PFSK-1 (cell line): Measurements from ENCODE around the gene AKR1C8.

Experiments
- FOXP2 ChIP-seq: optimal IDR thresholded peaks from 2 replicates; pipeline ENCODE3; 2011; ENCODE audit warnings: borderline replicate concordance, control low read depth, inconsistent platforms; ENCODE audit not compliant: insufficient read depth; ENCODE audit errors: extremely low read length, extremely low read depth
- POLR2AphosphoS5 ChIP-seq: IDR thresholded peaks from 2 replicates; pipeline ENCODE4 v1.6.1; 2012; ENCODE audit warnings: low read depth, mild to moderate bottlenecking, control low read depth, low read length, moderate library complexity
- REST ChIP-seq, 2 experiments: IDR thresholded peaks; 2 replicates each; pipeline versions ENCODE4 v1.6.1 to v1.8.0; 2011 to 2012; ENCODE audit warnings: low read depth in 2 of 2, low read length in 2 of 2, control low read depth in 1 of 2, inconsistent platforms in 1 of 2, mild to moderate bottlenecking in 1 of 2, moderate library complexity in 1 of 2; ENCODE audit not compliant: insufficient read depth in 1 of 2
- SIN3A ChIP-seq: IDR thresholded peaks from 2 replicates; pipeline ENCODE4 v1.6.1; 2012; ENCODE audit warnings: mild to moderate bottlenecking, low read length, moderate library complexity, borderline replicate concordance; ENCODE audit not compliant: insufficient read depth
- TAF1 ChIP-seq: IDR thresholded peaks from 2 replicates; pipeline ENCODE4 v1.6.1; 2012; ENCODE audit warnings: low read length, control low read depth, borderline replicate concordance; ENCODE audit not compliant: insufficient read depth

The AKR1C8 gene

GRCh38 chr10:5147981-5148677 lies 36.8 kb downstream of the AKR1C8 start:
- TF ChIP-seq REST (IDR thresholded peaks at IDR 0.05; ENCODE audit: insufficient read depth in 1 of 2, low read depth in 2 of 2, low read length in 2 of 2) (no peak), SIN3A (no peak), TAF1 (no peak), POLR2AphosphoS5 (no peak), FOXP2 (no peak)

GRCh38 chr10:5147255-5147980 lies 37.5 kb downstream of the AKR1C8 start:
- TF ChIP-seq REST (IDR thresholded peaks at IDR 0.05; ENCODE audit: insufficient read depth in 1 of 2, low read depth in 2 of 2, low read length in 2 of 2), result no peak
- TF ChIP-seq SIN3A, result no peak
- no peak for TF ChIP-seq TAF1
- TF ChIP-seq FOXP2, result no peak
- TF ChIP-seq POLR2AphosphoS5, result no peak

GRCh38 chr10:5146920-5147254 lies 38.1 kb downstream of the AKR1C8 start:
- TF ChIP-seq SIN3A, result no peak
- no peak for TF ChIP-seq POLR2AphosphoS5
- no peak for TF ChIP-seq TAF1
- TF ChIP-seq REST (IDR thresholded peaks at IDR 0.05; ENCODE audit: insufficient read depth in 1 of 2, low read depth in 2 of 2, low read length in 2 of 2), result no peak
- TF ChIP-seq FOXP2, result no peak

GRCh38 chr10:5143137-5143536 lies 41.8 kb downstream of the AKR1C8 start:
- TF ChIP-seq POLR2AphosphoS5, result no peak
- no peak for TF ChIP-seq TAF1
- no peak for TF ChIP-seq SIN3A
- TF ChIP-seq REST (IDR thresholded peaks at IDR 0.05; ENCODE audit: insufficient read depth in 1 of 2, low read depth in 2 of 2, low read length in 2 of 2), result no peak
- no peak for TF ChIP-seq FOXP2
